HS-27A (cell line): Measurements from ENCODE around the gene EDN2.

Source experiments
- DNase-seq: peaks from one replicate; pipeline ENCODE4 v3.0.0-alpha.2; 2012; ENCODE audit warnings: low read depth, missing footprints

Gene EDN2

DNA sequence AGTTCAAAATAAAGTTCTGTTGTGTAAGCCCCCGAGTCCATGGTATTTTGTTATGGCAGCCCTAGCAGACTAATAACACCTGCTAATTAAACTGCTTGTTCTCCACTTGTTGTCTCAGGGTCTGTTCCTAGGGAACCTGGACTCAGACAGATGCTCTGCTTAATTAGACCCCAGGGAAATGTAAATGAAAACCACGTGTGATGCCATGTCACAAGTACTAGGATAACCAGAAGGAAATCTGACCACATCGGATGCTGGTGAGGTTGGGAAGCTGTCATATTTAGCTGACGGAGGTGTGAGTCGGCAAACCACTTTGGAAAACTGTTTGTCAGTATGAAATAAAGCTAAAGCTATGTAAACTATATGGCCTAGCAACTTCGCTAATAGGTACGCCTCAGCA is 19.6 kb downstream of the EDN2 start:
- no peak for DNase-seq

DNA sequence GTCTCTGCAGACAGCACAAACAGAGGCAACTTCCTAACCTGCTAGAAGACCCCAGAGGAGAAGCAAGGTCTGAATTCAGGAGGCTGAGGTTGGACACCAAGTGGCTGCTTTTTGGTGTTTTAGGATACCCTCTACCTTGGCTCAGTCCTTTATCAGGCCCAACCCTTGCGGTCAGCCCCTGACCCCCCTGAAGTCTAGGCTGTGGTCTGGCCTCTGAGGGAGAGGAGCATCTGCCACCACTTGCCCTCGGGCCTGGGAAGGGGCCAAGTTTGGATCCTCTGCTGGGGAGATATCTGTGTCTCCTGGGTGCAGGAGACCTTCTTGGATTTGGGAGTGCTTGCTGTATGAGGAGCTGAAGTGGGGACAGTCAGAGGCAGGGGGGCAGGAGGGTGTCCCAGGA is 21.0 kb downstream of the EDN2 start:
- no peak for DNase-seq

DNA sequence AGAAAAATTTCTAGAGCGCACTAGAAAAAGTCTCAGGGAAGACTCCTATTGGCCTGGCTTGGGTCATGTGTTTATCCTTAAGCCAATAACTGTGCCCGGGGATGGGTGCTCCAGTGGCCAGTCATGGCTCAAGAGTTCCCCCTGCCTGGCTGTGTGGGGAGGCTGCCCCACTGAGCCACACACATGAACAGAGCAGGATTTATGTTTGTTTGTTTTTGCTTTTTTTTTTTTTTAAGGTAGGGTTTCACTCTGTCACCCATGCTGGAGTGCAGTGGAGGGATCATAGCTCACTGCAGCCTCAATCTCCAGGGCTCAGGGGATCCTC is 21.8 kb downstream of the EDN2 start:
- no peak for DNase-seq

DNA sequence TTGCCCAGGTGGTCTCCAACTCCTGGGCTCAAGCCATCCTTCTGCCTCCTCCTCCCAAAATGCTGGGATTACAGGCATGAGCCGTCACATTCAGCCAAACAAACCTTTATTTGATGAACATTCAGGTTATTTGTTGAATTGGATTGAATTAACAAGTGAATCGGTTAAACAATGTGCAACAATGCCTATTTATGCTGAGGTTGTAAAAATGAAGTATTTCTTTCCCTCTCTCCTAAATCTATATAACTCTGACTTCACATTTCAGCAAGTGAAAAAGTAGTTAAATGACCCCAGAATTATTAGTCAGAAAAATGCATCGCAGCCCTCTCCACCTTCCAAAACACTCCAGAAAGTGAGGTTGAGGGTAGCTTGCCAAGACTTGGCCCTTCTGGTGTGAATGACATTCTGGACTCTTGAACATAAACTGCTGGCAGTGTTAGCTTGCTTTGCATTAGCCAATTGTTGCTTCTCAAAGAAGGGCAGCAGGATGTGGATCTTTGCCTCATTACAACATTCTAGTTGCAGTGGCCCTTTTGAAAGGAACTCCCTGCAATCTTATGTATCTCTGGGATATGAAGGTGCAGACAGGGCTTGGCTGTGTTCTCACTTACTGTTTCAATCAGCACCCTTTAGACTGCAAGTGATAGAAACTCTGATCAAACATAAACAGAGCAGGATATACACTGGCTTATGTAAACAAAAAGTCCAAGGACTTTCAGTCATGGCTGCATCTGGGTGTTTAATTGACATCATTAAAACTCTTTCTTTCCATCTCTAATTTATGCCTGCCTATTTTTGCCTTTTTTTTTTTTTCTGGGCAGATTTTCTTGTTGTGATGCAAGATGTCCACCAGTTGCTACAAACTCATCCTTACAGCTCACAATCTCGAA is 22.4 kb downstream of the EDN2 start:
- no peak for DNase-seq

DNA sequence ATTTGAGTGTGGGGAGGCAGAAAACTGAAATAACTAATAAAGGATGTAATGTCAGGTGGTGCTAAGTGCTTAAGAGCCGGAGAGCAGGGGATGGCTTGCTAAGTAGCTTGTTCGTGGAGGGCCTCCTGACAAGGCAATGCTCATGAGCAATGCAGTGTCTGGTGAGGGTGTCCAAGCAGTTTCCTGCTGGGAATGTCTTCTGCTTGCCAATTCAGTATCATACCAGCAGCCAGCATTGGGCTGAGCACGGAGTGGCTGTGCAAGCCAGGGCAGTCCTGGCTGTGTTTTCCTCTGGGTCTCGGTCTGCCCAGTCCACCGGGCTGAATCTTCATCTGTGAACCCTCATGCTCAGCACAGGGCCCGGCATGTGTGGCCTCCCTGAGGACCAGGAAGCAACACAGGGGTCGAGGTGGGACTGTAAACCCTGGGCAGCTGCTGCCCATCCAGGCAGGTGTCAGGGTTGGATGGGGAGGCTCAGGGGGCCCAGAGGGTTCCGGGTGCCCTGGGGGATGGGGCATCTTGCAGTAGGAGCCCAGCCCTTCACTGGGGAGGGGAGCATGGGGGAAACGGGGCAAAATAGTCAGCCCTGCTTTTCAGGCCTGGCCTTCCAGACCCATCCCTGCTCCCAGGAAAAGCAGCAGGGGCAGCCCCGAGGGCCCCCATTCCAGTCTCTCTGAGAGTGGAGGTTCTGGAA is 27.5 kb downstream of the EDN2 start:
- DNase-seq: no peak

DNA sequence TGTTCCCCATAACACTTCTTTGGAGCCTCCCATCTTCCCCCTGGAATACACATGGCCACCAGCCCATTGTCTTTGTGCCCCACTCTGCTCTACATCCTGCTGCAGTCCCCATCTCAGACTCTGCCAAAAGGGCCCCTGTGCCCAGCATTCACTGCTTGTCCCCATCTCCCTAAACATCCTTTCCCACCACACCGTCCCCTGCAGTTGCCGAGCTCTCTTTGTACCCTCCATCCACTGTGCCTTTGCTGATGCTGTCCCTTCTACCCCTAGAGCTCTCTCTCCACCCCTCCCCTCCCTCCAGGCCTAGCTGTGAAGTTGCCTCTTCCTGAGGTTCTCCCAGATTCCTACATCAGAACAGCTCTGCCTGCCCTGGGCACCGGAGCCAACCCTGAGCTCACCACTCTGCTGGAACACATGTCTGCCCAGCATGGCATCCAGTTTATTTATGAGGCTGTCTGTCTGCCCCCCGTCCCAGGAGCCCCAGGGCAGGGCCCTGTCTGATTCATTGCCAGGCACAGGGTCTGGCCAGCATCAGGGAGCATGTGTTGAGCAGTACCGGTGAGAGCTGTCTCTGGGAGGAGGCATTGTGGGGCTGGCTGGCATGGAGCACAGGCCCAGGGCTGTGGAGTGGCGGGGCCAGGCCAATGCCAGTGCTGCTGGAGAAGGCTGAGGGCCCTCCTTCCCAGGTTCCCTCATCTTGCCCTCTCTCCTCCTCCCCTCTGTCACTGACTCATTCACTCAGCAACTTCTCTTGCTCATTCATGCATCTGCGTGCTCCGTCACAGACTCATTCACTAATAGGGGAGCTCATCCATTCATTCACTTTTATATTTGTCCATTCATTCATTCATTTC is 28.8 kb downstream of the EDN2 start:
- no peak for DNase-seq

DNA sequence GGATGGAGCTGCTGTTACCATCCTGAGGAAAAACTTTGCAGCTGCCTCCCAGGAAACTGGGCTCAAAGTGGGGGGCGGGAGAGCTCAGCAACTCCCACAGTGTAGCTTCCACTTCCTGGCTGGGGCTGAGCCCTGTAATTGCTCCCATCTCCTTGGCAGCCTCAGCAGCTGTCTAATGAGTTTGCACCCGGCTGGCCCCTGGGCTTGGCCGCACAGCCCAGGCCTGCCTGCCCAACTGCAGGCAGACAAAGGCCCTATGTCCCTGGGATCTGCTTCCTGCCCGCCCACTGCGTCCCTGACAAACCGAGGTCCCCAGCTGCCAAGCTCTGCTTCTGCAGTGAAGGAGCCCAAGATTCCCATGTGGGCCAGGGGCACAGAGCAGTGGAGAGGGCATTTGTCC is 30.1 kb downstream of the EDN2 start:
- no peak for DNase-seq

DNA sequence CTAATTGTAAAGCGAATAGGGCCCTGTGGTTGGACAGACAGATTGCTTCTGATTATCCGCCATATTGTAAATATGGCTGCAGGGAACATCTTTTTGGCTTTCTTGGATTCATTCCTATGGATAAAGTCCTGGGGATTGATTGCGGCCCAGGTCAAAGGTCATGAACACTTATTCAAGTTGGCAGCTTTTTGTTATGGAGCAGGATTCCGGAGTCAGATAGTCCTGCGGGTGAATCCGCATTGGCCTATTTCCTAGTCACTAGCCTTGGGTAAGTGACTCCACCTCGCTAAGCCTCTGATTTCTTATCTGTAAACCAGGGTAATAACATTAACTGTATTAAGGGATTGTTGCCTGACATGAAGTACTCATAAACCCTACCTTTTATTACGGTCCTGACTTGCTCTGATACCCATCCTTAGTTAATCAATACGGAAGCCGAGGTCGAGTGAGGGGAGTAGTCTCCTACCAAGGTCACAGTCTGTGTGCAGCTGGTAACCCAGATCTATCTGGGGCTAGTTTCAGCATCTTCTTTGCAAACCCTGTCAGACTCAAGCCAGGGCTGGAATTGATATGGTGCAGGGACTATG is 31.7 kb downstream of the EDN2 start:
- DNase-seq: no peak

DNA sequence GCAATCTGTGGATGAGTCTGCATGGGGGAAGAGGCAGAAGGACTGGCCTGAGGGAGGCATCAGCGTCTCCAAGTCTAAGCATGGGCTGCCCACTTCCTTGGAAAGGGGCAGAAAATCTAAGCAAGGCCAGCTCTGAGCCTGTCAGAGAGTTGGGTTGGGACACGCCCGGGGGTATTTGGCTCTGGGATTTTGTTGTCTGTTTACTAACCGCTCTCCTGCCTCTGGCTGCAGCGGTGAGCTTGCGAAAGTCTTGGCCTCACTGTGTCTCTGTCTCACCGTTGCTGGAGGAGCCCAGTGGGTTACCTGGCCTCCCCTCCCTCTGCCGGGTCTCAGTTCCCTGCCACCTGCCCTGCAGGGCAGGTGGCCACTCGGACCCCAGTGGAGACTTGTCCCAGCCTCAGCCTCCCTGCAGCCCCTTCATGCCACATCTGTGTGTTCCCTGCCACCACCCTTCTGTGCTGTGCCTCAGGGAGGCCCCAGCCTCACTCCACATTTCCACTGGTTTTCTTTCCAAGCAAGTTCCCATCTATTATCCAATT is 33.7 kb downstream of the EDN2 start:
- DNase-seq: no peak

DNA sequence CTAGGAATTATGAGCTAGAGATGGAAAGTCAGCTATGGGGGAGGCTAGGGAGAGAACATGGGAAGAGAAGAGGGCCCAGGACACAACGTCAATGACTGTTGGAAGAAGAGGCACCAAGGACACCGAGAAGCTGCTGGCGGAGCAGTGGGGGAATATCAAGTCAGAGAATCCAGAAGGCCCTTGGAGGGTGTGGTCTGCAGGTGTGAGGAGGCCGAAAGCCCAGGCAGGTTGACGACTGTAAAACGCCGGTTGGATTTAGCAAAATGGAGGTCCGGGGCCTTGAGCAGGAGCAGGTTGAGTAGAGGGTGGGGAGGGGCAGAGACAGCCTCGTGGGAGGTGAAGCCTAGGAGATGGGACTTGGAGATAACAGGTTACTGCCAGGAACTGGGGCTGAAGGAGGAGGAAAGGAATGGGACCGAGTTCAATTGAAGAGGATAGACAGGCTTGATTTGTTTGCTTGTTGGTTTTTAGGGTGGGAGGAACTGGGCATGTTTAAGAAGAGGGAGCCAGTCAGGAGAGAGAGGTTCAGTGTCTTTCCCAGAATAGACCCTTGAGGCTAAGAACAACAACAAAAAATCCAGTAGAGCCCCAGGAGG is 35.1 kb downstream of the EDN2 start:
- DNase-seq: no peak

DNA sequence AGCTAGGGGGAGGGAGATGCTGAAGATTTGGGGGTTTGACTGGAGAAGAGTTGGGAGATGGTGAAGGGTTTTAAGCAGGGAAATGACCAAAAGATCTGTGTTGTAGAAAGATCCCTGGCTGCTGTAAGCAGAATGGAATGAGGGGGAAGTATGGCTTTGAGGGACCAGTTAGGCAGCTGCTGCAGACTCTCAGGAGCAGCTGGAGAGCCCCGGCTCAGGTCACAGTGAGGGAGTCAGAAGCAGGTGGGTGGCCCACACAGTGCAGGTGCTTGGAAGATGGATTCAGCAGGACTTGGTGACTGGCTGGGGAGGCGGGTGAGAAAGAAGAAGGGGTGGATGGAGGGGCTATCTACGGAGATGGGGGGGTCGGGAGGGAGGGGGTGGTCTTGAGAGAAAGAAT is 35.7 kb downstream of the EDN2 start:
- DNase-seq: no peak

DNA sequence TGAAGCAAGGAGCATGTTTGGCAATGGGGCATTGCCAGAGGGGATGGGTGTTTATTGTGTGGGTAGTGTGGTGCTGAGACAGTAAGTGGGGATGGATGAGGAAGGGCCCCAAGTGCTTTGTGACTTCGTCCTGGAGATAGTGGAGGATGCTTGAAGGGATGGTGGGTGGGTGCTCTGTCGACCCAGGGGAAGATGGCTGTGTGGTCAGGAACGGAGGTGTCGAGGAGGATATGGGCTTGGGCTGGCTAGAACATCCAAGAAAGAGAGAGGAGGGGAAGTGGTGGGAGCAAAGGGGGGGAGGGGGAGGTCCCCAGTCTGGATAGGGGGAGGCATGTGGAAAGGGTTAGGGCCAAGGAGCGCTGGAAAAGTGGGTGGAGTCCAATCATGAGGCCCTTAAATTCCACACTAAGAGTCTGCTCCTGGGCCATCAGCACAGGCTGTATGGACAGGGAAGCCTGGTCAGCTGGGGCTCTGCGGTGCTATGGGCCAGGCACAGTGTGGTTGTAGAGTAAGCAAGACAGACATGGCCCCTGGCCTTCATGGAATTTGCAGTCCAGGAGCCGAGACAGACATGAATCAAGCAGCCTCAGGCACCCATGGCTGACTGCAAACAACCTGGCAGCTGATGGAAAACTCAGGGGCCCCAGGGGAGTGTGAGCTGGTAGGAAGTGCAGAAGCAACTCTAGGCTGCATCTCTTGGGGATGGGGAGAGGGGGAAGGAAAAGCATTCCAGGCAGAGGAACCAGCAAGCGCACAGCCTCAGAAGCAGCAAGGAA is 36.3 kb downstream of the EDN2 start:
- no peak for DNase-seq

DNA sequence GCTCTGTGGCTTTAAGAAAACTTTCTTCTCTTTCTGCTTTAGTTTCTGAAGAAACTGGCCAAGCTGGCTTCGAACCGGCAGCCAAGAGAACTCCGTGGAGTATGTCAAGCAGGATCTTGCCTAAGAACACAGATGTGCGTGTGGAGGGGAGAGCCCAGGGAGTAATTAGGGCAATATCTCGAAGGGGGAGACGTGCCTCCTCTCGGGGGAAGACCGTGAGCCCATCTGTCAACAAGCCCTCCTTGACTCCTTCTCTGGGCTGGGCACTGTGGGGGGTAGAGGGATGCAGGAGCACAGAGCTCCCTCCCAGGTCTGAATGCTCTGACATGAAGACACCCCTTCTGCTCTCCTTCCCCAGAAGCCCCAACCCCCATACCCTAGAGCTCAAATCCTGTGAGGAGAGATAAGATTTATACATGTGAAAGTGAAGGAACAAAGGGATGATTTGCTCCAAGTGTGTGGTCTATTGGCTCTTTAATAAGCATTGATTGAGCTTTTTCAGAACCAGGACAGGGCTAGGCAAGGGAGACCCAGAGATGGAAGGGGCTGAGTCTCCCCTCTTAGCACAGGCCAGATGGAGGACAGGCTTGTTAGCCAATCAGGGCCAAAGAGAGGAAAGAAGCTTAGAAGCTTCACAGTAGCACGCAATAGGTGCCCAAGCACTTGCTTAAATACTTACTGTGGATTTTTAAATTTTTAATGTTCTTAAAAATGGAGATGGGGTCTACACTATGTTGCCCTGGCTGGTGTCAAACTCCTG is 37.5 kb downstream of the EDN2 start:
- DNase-seq: no peak

DNA sequence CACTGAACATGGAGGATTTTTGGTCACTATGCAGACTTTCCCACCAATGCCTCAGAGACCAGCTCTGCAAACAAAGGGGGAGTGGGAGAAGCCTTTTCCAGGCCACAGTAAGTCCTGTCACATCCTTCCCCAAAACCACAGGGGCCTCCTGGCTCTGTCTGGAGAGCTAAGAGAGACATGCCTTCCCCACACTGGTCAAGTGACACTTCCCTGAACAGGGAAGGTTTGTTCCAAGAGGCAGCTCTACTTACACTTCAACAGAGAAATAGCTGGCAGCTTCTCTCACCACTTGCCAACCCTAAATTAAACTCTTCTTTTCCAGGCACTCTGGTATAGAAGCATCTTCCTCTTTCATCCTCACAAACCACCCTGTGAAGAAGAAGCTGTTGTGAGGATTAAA is 39.7 kb downstream of the EDN2 start:
- no peak for DNase-seq

DNA sequence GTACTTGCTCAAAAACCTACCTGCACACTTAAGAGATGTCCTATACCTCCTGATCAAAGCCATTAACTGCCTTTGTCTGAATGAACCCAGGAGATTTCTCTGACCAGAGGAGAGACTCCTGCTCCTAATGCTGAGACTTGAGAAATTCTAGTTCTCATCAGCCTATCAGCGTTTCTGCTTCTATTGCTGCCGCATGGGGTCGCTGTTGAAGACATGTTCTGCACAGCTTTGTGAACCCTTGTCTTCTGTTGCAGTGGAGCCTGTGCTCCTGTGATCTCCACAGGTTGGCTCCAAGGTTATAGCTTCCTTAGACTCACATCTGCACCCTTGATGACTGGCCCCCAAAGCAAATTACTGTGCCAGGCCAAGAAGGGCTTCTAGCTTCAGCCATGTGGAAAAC is 40.2 kb downstream of the EDN2 start:
- DNase-seq: no peak

DNA sequence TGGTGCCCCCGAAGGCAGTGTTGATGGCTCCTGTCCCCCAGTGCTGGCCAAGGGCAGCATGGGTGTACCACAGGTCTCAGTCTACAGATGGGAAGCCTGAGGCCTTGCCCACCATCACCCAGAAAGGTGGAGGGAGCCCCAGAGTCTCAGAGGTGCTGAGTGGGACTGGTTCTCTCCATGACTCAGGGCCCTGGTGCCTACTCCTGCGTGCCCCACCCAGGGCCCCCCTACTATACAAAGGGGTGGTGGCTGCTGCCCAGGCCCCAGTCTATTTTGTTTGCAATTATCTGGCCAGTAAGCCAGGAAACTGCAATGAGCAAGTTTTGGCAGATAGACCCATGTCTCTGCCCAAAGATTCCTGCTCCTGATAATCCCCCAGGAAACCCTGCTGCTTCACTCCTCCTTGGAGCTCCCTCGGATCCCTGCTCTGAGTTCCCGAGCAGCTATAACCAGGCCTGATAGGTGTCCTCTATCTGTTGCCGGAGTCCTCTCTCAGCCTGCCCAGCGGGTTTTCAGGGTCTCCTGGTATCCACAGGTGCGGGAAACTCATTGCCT is 41.7 kb downstream of the EDN2 start:
- no peak for DNase-seq

DNA sequence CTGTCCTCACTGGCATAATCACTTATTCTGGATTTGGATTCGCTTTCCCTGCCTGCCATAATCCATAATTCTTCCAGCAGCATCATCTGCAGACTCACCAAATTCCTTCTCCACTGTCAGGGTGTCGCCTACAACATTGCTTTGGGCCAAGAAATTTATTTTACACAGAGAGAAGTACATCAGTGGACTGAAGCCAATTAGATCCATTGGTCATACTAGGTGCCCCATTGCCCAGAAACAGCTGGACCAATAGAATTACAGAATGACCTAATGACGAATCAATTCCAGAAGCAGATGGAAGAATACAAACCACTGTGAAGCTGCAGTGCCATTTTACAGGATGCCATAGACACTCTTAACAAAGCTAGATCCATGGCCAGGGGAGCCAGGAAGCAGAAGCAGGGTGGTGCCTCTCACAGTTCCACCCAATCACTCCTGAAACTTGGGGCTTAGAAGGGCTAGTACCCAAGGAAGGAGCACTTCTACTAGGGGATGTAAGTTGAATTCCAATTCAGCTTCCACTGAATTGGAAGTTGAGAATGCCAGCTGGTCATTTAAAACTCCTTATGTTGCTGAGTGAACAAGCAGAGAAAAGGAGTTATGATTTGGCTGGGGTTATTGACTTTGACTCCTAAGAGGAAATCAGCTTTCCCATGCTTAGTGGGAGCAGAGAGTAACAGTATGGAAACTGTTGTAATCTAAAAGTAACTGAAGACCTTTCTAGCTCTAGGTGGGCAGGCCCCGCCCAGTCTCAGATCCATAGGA is 44.0 kb downstream of the EDN2 start:
- DNase-seq: no peak

DNA sequence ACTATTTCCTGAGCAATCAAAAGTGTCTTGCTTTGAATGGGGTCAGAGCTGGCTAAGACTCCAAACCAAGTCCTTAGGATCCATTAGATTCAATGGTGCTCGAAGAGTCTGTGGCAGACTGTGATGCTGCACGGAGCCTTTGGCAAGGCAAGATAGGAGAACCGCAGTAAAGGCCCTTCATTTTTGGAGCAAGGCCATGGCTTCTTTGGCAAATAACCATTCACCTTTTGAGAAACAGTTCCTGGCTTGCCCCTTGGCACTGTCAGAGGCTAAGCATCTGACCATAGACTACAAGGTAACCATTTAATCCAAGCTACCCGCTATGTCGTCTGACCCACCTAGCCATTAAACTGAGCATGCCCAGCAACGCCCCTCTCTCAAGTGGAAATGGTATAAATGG is 45.2 kb downstream of the EDN2 start:
- no peak for DNase-seq

DNA sequence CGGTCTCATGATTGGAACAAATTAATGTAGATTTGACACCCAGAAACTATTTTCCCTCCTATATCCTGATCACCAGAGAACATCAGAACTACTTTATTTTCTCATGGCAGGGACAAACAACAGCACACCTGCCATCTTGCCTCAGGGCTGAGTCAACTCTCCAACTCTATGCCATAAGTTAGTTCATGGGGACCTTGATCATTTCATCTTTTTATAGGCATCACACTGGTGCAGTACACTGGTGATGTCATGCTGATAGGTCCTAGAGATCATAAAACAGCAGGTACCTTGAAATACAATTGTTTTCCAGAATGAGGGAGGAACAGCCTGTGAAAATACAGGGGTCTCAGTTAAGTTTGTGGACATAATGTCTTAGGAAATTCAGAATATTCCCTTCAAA is 45.8 kb downstream of the EDN2 start:
- DNase-seq: no peak
